HEK293 (cell line): Measurements from ENCODE around the gene DES.

Source experiments
- CTCF ChIA-PET: fragments of 350-600 bp; formaldehyde crosslinking; extraction: SDS; loops from one replicate; lab custom pipeline; 2021; ENCODE audit warnings: antibody characterized with exemption; lab: Yijun Ruan, JAX
- POLR2A ChIA-PET: fragments of 300-600 bp; formaldehyde crosslinking; extraction: SDS; loops from one replicate; lab custom pipeline; 2020; ENCODE audit warnings: antibody characterized with exemption, inconsistent platforms; lab: Yijun Ruan, JAX
- H3K27ac ChIP-seq: fragments of 200-500 bp; sonication (Bioruptor generic); 2 replicates; pipeline ENCODE4 v1.5.1; 2014; ENCODE audit warnings: low read depth, low read length, control low read depth, inconsistent platforms; ENCODE audit errors: extremely low read depth
- H3K36me3 ChIP-seq, 2 experiments: fragments of 200-500 bp in 1 of 2; sonication (Bioruptor generic) in 1 of 2; 1 replicate in 1 of 2; 2 replicates in 1 of 2; pipeline ENCODE4 v1.5.1; 2014 to 2017; ENCODE audit warnings: inconsistent platforms in 2 of 2, low read length in 2 of 2; ENCODE audit not compliant: control insufficient read depth in 2 of 2, insufficient read depth in 1 of 2
- H3K4me1 ChIP-seq: fragments of 200-500 bp; sonication (Bioruptor generic); 2 replicates; pipeline ENCODE4 v1.5.1; 2014; ENCODE audit warnings: mild to moderate bottlenecking, low read length, inconsistent platforms; ENCODE audit not compliant: control insufficient read depth, insufficient read depth
- H3K4me3 ChIP-seq: 2 replicates; pipeline ENCODE4 v1.5.1; 2011; ENCODE audit warnings: low read depth, mild to moderate bottlenecking, control low read depth, low read length, moderate library complexity
- H3K9me3 ChIP-seq: fragments of 200-500 bp; sonication (Bioruptor generic); 2 replicates; pipeline ENCODE4 v1.5.1; 2014; ENCODE audit warnings: low read depth, low read length, inconsistent platforms; ENCODE audit not compliant: control insufficient read depth, insufficient read depth
- AEBP2 ChIP-seq: fragments of 450-650 bp; formaldehyde crosslinking; IDR thresholded peaks from 2 replicates; pipeline ENCODE4 v1.5.1; 2016; ENCODE audit warnings: missing biosample characterization, missing genetic modification characterization, borderline replicate concordance
- GFI1B ChIP-seq: fragments of 450-650 bp; formaldehyde crosslinking; IDR thresholded peaks from 2 replicates; pipeline ENCODE4 v1.5.1; 2016; ENCODE audit warnings: missing biosample characterization, missing genetic modification characterization
- INSM2 ChIP-seq: fragments of 450-650 bp; formaldehyde crosslinking; IDR thresholded peaks from 2 replicates; pipeline ENCODE4 v1.5.1; 2016; ENCODE audit warnings: missing biosample characterization, missing genetic modification characterization
- PRDM1 ChIP-seq: fragments of 450-650 bp; formaldehyde crosslinking; IDR thresholded peaks from 2 replicates; pipeline ENCODE4; 2016; ENCODE audit warnings: missing biosample characterization, missing genetic modification characterization
- SP7 ChIP-seq: fragments of 450-650 bp; formaldehyde crosslinking; IDR thresholded peaks from 2 replicates; pipeline ENCODE4 v1.5.1; 2016; ENCODE audit warnings: missing biosample characterization, missing genetic modification characterization
- TRIM28 ChIP-seq: IDR thresholded peaks from 2 replicates; pipeline ENCODE4 v1.6.1; 2011; ENCODE audit warnings: low read length, control low read depth, borderline replicate concordance
- YY2 ChIP-seq: fragments of 450-650 bp; formaldehyde crosslinking; IDR thresholded peaks from 2 replicates; pipeline ENCODE4 v1.5.1; 2016; ENCODE audit warnings: missing biosample characterization, missing genetic modification characterization
- ZFP69B ChIP-seq: fragments of 450-650 bp; formaldehyde crosslinking; IDR thresholded peaks from 2 replicates; pipeline ENCODE4 v1.5.1; 2016; ENCODE audit warnings: missing biosample characterization, missing genetic modification characterization
- ZNF138 ChIP-seq: fragments of 450-650 bp; formaldehyde crosslinking; IDR thresholded peaks from 2 replicates; pipeline ENCODE4 v1.5.1; 2016; ENCODE audit warnings: missing biosample characterization, missing genetic modification characterization, borderline replicate concordance
- ZNF157 ChIP-seq: fragments of 450-650 bp; formaldehyde crosslinking; IDR thresholded peaks from 2 replicates; pipeline ENCODE4 v1.5.1; 2016; ENCODE audit warnings: missing biosample characterization, missing genetic modification characterization
- ZNF214 ChIP-seq: fragments of 450-650 bp; formaldehyde crosslinking; IDR thresholded peaks from 2 replicates; pipeline ENCODE4 v1.5.1; 2017; ENCODE audit warnings: missing biosample characterization, mild to moderate bottlenecking, missing genetic modification characterization, borderline replicate concordance
- ZNF239 ChIP-seq: fragments of 450-650 bp; formaldehyde crosslinking; IDR thresholded peaks from 2 replicates; pipeline ENCODE4 v1.5.1; 2016; ENCODE audit warnings: missing biosample characterization, missing genetic modification characterization
- ZNF48 ChIP-seq: fragments of 450-650 bp; formaldehyde crosslinking; IDR thresholded peaks from 2 replicates; pipeline ENCODE4 v1.5.1; 2016; ENCODE audit warnings: missing biosample characterization, missing genetic modification characterization
- ZNF488 ChIP-seq: fragments of 450-650 bp; formaldehyde crosslinking; IDR thresholded peaks from 2 replicates; pipeline ENCODE4 v1.5.1; 2016; ENCODE audit warnings: missing biosample characterization, missing genetic modification characterization
- ZNF558 ChIP-seq: fragments of 450-650 bp; formaldehyde crosslinking; IDR thresholded peaks from 2 replicates; pipeline ENCODE4 v1.5.1; 2016; ENCODE audit warnings: missing biosample characterization, missing genetic modification characterization
- ZNF658 ChIP-seq: fragments of 450-650 bp; formaldehyde crosslinking; IDR thresholded peaks from 2 replicates; pipeline ENCODE4; 2016; ENCODE audit warnings: missing biosample characterization, missing genetic modification characterization
- ZNF660 ChIP-seq: fragments of 450-650 bp; IDR thresholded peaks from 2 replicates; pipeline ENCODE4 v1.5.1; 2018; ENCODE audit warnings: missing biosample characterization, mild to moderate bottlenecking, missing genetic modification characterization
- ZNF785 ChIP-seq: fragments of 450-650 bp; formaldehyde crosslinking; IDR thresholded peaks from 2 replicates; pipeline ENCODE4 v1.5.1; 2016; ENCODE audit warnings: missing biosample characterization, missing genetic modification characterization
- ZNF837 ChIP-seq: fragments of 450-650 bp; formaldehyde crosslinking; IDR thresholded peaks from 2 replicates; pipeline ENCODE4 v1.5.1; 2016; ENCODE audit warnings: missing biosample characterization, missing genetic modification characterization
- ZSCAN30 ChIP-seq: fragments of 450-650 bp; IDR thresholded peaks from 2 replicates; pipeline ENCODE4 v1.5.1; 2018; ENCODE audit warnings: missing biosample characterization, mild to moderate bottlenecking, missing genetic modification characterization, moderate library complexity
- TF ChIP-seq, protein P1 (sequence below): fragments of 450-650 bp; formaldehyde crosslinking; IDR thresholded peaks from 2 replicates; pipeline ENCODE4 v1.5.1; 2016; ENCODE audit warnings: missing biosample characterization, missing genetic modification characterization
- TF ChIP-seq, protein P2 (sequence below): fragments of 450-650 bp; formaldehyde crosslinking; IDR thresholded peaks from 2 replicates; pipeline ENCODE4 v1.5.1; 2017; ENCODE audit warnings: missing biosample characterization, mild to moderate bottlenecking, missing genetic modification characterization, moderate library complexity
- TF ChIP-seq, protein P3 (sequence below): fragments of 450-650 bp; formaldehyde crosslinking; IDR thresholded peaks from 2 replicates; pipeline ENCODE4 v1.5.1; 2016; ENCODE audit warnings: missing biosample characterization, missing genetic modification characterization

DES gene

DNA sequence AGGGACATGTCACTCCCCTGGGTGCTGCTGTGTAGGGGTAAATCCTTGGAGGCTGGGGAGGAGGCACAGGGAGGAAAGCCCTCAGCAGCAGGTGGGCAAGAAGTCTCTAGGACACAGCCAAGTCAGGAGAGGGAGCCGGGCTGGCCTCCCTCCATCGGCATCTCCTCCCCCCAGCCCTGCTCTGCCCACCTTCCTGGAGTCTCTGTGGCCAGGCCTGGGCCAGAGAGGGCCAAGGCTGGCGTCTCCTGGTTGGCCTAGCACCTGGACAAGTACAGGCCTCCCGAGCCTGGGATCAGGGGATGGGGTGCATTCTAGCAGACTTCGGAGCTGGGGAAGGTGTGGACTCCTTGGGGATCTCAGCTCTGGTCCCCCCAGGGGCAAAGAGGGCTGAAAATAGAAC, 18.3 kb downstream of the DES start:
- TF ChIP-seq ZNF785 (tag by site-specific recombination) (no peak), ZNF660 (tag by site-specific recombination) (no peak), GFI1B (tag by site-specific recombination) (no peak), ZFP69B (tag by site-specific recombination) (no peak)
- TF ChIP-seq, protein P1, sequence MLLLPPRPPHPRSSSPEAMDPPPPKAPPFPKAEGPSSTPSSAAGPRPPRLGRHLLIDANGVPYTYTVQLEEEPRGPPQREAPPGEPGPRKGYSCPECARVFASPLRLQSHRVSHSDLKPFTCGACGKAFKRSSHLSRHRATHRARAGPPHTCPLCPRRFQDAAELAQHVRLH (tag by site-specific recombination): no peak
- Histone ChIP-seq H3K36me3 (no peaks in the 10 kb centered on the region), H3K4me1 (no peaks in the 10 kb centered on the region), H3K4me3 (no peak overlapping the region), H3K27ac (no peak overlapping the region), H3K9me3 (no peaks in the 10 kb centered on the region)
- ChIA-PET CTCF (interaction anchor here (0.6 to 2.2 kb wide), 12 partner anchors 8 to 206 kb away, joined by 3 to 11 read pairs (median 4); no protein-coding TSS in a partner anchor), POLR2A (interaction anchor here (0.6 kb wide), 1 partner anchor 392 kb away, joined by 5 read pairs; no protein-coding TSS in a partner anchor)

DNA sequence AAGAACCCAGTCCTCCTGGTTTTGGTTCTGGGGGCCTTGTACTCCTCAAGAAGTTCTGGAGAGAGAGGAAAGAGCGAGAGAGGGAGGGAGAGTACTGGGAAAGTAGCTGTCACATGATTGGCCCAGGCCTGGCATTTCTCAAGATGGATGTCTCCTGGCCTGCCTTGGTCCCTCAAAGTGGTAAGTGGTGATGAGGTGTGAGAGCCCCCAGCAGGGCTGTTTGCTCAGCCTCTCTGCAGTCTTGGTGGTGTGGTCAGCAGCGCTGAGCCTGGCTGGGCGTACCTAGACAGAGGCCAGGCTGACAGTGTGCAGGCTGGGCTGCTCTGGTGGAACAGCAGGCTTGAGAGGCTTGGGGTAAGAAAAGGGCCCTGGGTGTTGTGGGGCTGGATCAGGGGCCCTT, 19.0 kb downstream of the DES start:
- no peaks in the 10 kb centered on the region for H3K9me3 ChIP-seq
- no peak overlapping the region for H3K4me3 ChIP-seq
- ChIA-PET POLR2A (interaction anchor here (0.6 kb wide), 1 partner anchor 391 kb away, joined by 5 read pairs; no protein-coding TSS in a partner anchor), CTCF (interaction anchor here (0.6 to 2.2 kb wide), 11 partner anchors 9 to 99 kb away, joined by 3 to 11 read pairs (median 4); no protein-coding TSS in a partner anchor)
- TF ChIP-seq, protein P2, sequence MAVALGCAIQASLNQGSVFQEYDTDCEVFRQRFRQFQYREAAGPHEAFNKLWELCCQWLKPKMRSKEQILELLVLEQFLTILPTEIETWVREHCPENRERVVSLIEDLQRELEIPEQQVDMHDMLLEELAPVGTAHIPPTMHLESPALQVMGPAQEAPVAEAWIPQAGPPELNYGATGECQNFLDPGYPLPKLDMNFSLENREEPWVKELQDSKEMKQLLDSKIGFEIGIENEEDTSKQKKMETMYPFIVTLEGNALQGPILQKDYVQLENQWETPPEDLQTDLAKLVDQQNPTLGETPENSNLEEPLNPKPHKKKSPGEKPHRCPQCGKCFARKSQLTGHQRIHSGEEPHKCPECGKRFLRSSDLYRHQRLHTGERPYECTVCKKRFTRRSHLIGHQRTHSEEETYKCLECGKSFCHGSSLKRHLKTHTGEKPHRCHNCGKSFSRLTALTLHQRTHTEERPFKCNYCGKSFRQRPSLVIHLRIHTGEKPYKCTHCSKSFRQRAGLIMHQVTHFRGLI (tag by site-specific recombination): peak; percentile 83
- TF ChIP-seq ZNF837 (tag by site-specific recombination): no peak
- H3K4me1 ChIP-seq: no peaks in the 10 kb centered on the region
- H3K27ac ChIP-seq: no peak overlapping the region
- H3K36me3 ChIP-seq: no peaks in the 10 kb centered on the region

DNA sequence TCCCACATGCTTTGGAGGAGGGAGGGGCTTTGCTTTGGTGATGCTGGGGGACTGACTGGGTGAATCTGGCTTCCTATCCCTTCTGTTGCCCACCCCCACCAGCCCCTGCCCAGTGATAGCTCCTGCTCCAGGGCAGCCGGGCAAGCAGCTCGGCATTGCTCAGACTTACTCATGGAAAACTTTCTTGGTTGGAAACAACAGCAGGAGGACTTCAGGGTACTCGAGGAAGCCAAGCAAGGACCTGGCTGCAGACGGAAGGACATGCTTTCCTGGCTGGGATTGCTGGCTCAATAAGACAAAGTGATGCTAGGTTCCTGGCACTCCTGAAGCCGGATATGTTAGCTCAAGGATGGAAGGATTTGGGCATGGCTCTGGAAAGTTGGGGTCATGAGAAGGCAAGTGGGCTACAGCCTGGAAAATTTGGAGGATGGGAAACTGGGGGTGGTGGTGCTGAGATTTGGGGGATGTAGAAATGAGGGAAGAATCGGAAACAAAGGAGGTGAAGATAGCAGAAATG, 19.6 kb downstream of the DES start:
- ChIA-PET POLR2A (no interaction called here), CTCF (interaction anchor here (0.7 to 1.3 kb wide), 5 partner anchors 49 to 104 kb away, joined by 3 to 5 read pairs (median 4); no protein-coding TSS in a partner anchor)
- Histone ChIP-seq H3K27ac (no peak overlapping the region), H3K9me3 (no peaks in the 10 kb centered on the region), H3K4me3 (no peak overlapping the region), H3K36me3 (no peaks in the 10 kb centered on the region), H3K4me1 (no peaks in the 10 kb centered on the region)
- TF ChIP-seq ZNF488 (tag by site-specific recombination) (no peak), SP7 (no peak), ZNF214 (tag by site-specific recombination) (no peak), ZNF658 (tag by site-specific recombination) (no peak), ZNF157 (tag by site-specific recombination) (no peak), ZNF558 (no peak), AEBP2 (tag by site-specific recombination) (no peak), ZSCAN30 (tag by site-specific recombination) (no peak), PRDM1 (no peak), YY2 (tag by site-specific recombination) (no peak), ZNF239 (no peak), ZNF138 (tag by site-specific recombination) (no peak), INSM2 (tag by site-specific recombination) (no peak), ZNF48 (tag by site-specific recombination) (no peak), TRIM28 (no peak)
- TF ChIP-seq, protein P3, sequence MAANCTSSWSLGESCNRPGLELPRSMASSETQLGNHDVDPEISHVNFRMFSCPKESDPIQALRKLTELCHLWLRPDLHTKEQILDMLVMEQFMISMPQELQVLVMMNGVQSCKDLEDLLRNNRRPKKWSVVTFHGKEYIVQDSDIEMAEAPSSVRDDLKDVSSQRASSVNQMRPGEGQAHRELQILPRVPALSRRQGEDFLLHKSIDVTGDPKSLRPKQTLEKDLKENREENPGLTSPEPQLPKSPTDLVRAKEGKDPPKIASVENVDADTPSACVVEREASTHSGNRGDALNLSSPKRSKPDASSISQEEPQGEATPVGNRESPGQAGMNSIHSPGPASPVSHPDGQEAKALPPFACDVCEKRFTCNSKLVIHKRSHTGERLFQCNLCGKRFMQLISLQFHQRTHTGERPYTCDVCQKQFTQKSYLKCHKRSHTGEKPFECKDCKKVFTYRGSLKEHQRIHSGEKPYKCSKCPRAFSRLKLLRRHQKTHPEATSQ: no peak
